A673 (cell line): ENCODE results near the gene NUDT15.

Experiments used
- EZH2 ChIP-seq: fragments of 200-600 bp; sonication (generic); IDR thresholded peaks from 2 replicates; pipeline ENCODE4 v1.6.1; 2017; ENCODE audit warnings: borderline replicate concordance, low read depth, mild to moderate bottlenecking, mixed read lengths, antibody characterized with exemption, low read length; ENCODE audit not compliant: poor library complexity, severe bottlenecking
- TF ChIP-seq, protein P1 (sequence below): fragments of 300-800, 200-600 bp; sonication (generic); conservative IDR thresholded peaks from 2 replicates; pipeline ENCODE4 v1.5.1; 2017; ENCODE audit warnings: low read depth, mild to moderate bottlenecking, antibody characterized with exemption, low read length, moderate library complexity, mixed read lengths

DNA sequence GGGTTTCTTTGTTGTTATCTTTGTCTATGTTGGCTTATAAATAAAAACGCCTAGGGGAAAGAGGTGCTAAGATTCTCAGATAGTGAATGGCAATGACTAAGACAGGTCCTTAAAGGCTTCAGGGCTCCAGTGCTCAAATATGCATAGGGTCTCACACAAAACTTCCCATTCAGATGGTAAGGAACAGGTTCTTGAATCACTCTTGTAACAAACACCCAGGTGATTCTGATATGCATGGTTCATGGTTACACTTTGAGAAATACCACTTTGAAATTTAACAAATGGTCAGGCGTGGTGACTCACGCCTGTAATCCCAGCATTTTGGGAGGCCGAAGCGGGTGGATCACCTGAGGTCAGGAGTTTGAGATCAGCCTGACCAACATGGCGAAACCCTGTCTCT lies 17.1 kb downstream of the NUDT15 start:
- TF ChIP-seq, protein P1, sequence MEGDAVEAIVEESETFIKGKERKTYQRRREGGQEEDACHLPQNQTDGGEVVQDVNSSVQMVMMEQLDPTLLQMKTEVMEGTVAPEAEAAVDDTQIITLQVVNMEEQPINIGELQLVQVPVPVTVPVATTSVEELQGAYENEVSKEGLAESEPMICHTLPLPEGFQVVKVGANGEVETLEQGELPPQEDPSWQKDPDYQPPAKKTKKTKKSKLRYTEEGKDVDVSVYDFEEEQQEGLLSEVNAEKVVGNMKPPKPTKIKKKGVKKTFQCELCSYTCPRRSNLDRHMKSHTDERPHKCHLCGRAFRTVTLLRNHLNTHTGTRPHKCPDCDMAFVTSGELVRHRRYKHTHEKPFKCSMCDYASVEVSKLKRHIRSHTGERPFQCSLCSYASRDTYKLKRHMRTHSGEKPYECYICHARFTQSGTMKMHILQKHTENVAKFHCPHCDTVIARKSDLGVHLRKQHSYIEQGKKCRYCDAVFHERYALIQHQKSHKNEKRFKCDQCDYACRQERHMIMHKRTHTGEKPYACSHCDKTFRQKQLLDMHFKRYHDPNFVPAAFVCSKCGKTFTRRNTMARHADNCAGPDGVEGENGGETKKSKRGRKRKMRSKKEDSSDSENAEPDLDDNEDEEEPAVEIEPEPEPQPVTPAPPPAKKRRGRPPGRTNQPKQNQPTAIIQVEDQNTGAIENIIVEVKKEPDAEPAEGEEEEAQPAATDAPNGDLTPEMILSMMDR, result no peak
- no peak for TF ChIP-seq EZH2
